ENCODE measurements around the gene MAGEB2.

Gene MAGEB2

DNA sequence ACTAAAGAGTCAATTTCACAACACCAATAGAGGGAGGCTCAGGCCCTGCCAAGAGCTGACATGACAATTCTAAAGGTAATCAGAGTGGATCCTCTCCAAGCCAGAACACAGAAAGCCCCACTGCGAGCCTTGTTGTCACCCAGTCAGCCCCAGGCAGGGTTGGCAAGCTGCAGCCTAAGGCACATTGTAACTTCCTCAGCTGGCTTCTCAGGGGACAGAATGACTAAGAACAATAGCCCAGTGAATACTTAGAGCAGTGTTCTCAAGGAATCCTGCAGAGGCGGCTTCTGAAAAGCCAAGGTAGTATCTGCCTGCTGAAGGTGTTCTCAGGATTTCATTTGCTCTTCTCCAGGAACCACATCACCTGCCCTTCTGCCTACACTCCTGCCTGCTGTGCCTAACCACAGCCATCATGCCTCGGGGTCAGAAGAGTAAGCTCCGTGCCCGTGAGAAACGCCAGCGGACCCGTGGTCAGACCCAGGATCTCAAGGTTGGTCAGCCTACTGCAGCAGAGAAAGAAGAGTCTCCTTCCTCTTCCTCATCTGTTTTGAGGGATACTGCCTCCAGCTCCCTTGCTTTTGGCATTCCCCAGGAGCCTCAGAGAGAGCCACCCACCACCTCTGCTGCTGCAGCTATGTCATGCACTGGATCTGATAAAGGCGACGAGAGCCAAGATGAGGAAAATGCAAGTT is 26.5 kb downstream of the MAGEB2 start, which contains the start of gene MAGEB4:
TSS of gene MAGEB4 (plus strand) at position 277 of the 692 bp plus-strand sequence. CDS start at position 413, 136 bp downstream.
- Histone ChIP-seq H3K27ac (no peak within 1 kb of the TSS), H3K4me3 (IDR thresholded peaks at IDR 0.05; ENCODE audit: insufficient read depth, low read depth, low read length) (no peak within 1 kb of the TSS), H3K9ac (no peak within 1 kb of the TSS), H3K4me1 (ENCODE audit: low read depth, poor library complexity, severe bottlenecking) (no peaks in the 10 kb centered on the region), H2AFZ (ENCODE audit: low read depth) (no peak within 1 kb of the TSS), H3K27me3 (ENCODE audit: insufficient read depth, low read depth) (no peaks in the 10 kb centered on the region), H3K36me3 (ENCODE audit: insufficient read depth) (no peaks in the 10 kb centered on the region), H4K20me1 (ENCODE audit: insufficient read depth) (no peaks in the 10 kb centered on the region), H3K79me2 (ENCODE audit: insufficient read depth, low read depth) (no peaks in the 10 kb centered on the region), H3K4me2 (no peak within 1 kb of the TSS)
- TF ChIP-seq CTCF (conservative IDR thresholded peaks at IDR 0.05; ENCODE audit: low read depth, low read length) = no peak

DNA sequence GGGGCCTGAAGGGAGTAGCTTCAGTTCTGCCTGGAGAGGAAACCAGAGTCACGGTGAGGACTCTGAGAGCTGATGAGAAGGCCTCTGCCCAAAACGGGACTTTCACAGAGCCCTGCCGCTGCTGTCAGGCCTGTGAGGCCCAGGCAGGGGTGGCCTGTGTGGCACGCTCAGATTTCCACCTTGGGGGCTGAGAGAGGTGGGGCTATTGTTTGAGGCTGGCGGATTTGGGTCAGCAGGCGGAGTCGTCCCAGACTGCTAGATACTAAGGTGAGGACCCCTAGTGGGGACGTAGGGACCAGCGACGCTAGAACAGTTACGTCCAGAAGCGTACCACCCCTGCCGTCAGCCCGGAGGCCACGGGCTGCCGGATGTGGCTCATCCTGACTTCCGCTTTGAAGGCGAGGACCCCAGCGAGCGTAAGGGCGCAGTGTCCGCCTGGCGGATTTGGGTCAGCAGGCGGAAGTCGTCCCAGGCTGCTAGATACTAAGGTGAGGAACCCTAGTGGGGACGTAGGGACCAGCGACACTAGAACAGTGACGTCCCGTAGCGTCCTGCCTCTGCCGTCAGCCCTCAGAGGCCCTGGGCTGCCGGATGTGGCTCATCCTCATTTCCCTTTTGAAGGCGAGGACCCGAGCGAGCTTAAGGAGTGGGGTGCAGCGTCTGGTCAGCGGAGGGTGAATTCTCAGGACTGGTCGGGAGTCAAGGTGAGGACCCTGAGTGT is 31.6 kb downstream of the MAGEB2 start, which contains the start of gene MAGEB1:
TSS of gene MAGEB1 (plus strand) at position 378 of the 721 bp plus-strand sequence. CDS start 3,348 bp downstream, outside the sequence.
- no peak within 1 kb of the TSS for H2AFZ ChIP-seq (ENCODE audit: low read depth)
- no peak within 1 kb of the TSS for H3K9ac ChIP-seq
- no peaks in the 10 kb centered on the region for H3K27me3 ChIP-seq (ENCODE audit: insufficient read depth, low read depth)
- no peak within 1 kb of the TSS for H3K4me3 ChIP-seq (IDR thresholded peaks at IDR 0.05; ENCODE audit: insufficient read depth, low read depth, low read length)
- no peaks in the 10 kb centered on the region for H3K79me2 ChIP-seq (ENCODE audit: insufficient read depth, low read depth)
- no peaks in the 10 kb centered on the region for H3K4me1 ChIP-seq (ENCODE audit: low read depth, poor library complexity, severe bottlenecking)
- no peak for TF ChIP-seq CTCF (conservative IDR thresholded peaks at IDR 0.05; ENCODE audit: low read depth, low read length)
- no peaks in the 10 kb centered on the region for H3K36me3 ChIP-seq (ENCODE audit: insufficient read depth)
- H4K20me1 ChIP-seq (ENCODE audit: insufficient read depth) = no peaks in the 10 kb centered on the region
- H3K4me2 ChIP-seq = no peak within 1 kb of the TSS
- H3K27ac ChIP-seq = no peak within 1 kb of the TSS

- no peaks in the 10 kb centered on the region for H3K79me2 ChIP-seq (ENCODE audit: insufficient read depth, low read depth)
- no peaks in the 10 kb centered on the region for H3K36me3 ChIP-seq (ENCODE audit: insufficient read depth)
- no peaks in the 10 kb centered on the region for H3K4me1 ChIP-seq (ENCODE audit: low read depth, poor library complexity, severe bottlenecking)
- H3K27ac ChIP-seq = no peak overlapping the region
- H3K27me3 ChIP-seq (ENCODE audit: insufficient read depth, low read depth) = no peaks in the 10 kb centered on the region
- H2AFZ ChIP-seq (ENCODE audit: low read depth) = no peak overlapping the region
- no peaks in the 10 kb centered on the region for H4K20me1 ChIP-seq (ENCODE audit: insufficient read depth)
- no peak overlapping the region for H3K4me2 ChIP-seq
- H3K9ac ChIP-seq = no peak overlapping the region
- TF ChIP-seq CTCF (conservative IDR thresholded peaks at IDR 0.05; ENCODE audit: low read depth, low read length) = no peak
- H3K4me3 ChIP-seq (IDR thresholded peaks at IDR 0.05; ENCODE audit: insufficient read depth, low read depth, low read length) = no peak overlapping the region
Observed at GRCh38 chrX:30248854-30249253, 33.5 kb downstream of the MAGEB2 start.

DNA sequence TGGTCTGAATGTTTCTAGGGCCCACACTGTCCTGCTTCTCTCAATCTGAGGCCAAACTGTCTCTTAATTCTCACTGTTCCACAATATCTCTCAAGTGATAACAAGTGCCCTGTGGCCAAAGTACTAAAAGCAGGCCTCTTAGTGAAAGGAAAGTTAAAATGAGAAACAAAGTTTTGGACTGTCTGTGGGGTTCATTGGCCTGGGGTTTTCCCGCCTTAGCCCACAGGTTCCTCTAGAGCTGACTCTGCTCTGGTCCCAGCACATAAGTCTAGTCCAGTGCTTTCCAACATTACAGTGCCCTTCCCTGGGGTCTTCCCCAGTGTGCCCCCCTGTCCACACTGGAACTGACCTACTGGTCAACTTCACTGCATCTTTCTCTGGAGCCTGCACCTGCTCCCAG is 37.9 kb downstream of the MAGEB2 start:
- no peak overlapping the region for H3K4me3 ChIP-seq (IDR thresholded peaks at IDR 0.05; ENCODE audit: insufficient read depth, low read depth, low read length)
- H3K36me3 ChIP-seq (ENCODE audit: insufficient read depth) = no peaks in the 10 kb centered on the region
- no peaks in the 10 kb centered on the region for H3K79me2 ChIP-seq (ENCODE audit: insufficient read depth, low read depth)
- H3K27me3 ChIP-seq (ENCODE audit: insufficient read depth, low read depth) = no peaks in the 10 kb centered on the region
- H3K4me1 ChIP-seq (ENCODE audit: low read depth, poor library complexity, severe bottlenecking) = no peaks in the 10 kb centered on the region
- no peak overlapping the region for H3K4me2 ChIP-seq
- no peak for TF ChIP-seq CTCF (conservative IDR thresholded peaks at IDR 0.05; ENCODE audit: low read depth, low read length)
- no peak overlapping the region for H3K27ac ChIP-seq
- no peaks in the 10 kb centered on the region for H4K20me1 ChIP-seq (ENCODE audit: insufficient read depth)
- H2AFZ ChIP-seq (ENCODE audit: low read depth) = no peak overlapping the region
- H3K9ac ChIP-seq = no peak overlapping the region

Measured in KMS-11 (cell line).